GM18867 (cell line): Measurements from ENCODE around the gene UQCC5.
"Not testable (repeated sequence)": the region's sequence is repeated elsewhere in the genome, so short reads cannot be mapped to it uniquely, and the experiment has no call there.

ENCODE experiments used
- ATAC-seq: cut with Tn5 transposase; IDR thresholded peaks from one replicate; pipeline ENCODE4 v1.9.1; 2021; ENCODE audit warnings: mild to moderate bottlenecking, moderate library complexity; ENCODE audit not compliant: unreplicated experiment

UQCC5 gene

DNA sequence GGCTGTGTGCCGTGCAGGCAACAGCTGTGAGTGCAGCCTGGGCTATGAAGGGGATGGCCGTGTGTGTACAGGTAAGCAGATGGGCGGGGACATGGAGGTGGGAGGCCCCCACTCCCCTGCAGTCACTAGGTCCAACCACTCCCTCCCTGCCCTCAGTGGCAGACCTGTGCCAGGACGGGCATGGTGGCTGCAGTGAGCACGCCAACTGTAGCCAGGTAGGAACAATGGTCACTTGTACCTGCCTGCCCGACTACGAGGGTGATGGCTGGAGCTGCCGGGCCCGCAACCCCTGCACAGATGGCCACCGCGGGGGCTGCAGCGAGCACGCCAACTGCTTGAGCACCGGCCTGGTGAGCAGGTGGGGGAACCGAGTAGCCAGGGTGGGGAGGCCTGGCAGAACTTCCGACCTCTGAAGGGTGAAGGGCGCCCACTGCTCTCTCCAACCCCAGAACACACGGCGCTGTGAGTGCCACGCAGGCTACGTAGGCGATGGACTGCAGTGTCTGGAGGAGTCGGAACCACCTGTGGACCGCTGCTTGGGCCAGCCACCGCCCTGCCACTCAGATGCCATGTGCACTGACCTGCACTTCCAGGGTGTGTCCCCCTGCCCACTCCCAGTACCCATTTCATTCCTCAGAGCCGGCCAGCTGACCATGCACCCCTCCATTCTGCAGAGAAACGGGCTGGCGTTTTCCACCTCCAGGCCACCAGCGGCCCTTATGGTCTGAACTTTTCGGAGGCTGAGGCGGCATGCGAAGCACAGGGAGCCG, 14.3 kb upstream of the UQCC5 start:
- no peak for ATAC-seq

DNA sequence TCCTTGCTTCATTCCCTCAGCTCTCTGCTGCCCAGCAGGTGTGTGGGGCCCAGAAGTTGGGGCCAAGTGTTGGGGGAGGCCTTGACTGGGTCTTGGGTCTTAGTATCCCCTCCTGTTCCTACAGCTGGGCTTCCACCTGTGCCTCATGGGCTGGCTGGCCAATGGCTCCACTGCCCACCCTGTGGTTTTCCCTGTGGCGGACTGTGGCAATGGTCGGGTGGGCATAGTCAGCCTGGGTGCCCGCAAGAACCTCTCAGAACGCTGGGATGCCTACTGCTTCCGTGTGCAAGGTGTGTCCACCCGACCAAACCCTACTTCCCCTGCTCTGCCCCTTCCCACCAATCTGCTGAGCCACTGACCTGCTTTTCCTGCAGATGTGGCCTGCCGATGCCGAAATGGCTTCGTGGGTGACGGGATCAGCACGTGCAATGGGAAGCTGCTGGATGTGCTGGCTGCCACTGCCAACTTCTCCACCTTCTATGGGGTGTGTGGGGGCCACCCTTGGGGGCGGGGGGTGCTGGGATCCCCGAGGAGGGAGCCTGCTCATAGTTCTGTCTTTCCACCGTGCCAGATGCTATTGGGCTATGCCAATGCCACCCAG, 13.7 kb upstream of the UQCC5 start:
- no peak for ATAC-seq

DNA sequence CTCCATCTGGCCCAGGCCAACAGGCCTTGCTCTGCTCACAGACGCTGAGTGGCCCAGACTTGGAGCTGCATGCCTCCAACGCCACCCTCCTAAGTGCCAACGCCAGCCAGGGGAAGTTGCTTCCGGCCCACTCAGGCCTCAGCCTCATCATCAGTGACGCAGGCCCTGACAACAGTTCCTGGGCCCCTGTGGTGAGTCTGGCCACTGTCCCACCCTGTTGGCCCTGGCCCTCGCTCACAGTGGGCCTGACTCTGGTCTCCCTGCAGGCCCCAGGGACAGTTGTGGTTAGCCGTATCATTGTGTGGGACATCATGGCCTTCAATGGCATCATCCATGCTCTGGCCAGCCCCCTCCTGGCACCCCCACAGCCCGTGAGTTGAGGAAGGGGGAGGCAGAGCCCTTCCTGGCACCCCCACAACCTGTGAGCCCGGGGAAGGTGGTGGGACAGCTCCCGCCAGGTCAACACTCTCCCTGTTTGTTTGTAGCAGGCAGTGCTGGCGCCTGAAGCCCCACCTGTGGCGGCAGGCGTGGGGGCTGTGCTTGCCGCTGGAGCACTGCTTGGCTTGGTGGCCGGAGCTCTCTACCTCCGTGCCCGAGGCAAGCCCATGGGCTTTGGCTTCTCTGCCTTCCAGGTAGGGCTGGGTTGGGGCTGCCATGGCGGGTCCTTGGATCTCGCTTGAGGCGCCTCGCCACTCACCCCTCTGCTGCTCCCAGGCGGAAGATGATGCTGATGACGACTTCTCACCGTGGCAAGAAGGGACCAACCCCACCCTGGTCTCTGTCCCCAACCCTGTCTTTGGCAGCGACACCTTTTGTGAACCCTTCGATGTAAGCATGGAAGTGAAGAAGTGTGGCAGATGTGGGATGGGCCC, 12.8 kb upstream of the UQCC5 start:
- ATAC-seq = no peak

DNA sequence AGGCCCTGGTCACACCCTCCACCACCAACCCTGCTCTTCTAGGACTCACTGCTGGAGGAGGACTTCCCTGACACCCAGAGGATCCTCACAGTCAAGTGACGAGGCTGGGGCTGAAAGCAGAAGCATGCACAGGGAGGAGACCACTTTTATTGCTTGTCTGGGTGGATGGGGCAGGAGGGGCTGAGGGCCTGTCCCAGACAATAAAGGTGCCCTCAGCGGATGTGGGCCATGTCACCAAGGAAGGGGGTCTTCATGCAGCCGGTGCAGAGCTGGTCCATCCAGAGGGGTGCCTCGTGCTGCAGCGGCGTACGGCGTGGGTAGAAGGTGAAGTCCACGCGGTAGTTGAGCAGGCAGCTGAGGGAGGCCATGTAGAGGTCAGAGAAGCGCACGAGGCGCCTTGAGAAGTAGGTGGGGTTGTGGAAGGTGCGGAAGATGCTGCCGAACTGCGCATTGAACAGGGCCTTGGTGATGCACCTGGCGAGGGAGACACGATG, 12.1 kb upstream of the UQCC5 start:
- no peak for ATAC-seq

DNA sequence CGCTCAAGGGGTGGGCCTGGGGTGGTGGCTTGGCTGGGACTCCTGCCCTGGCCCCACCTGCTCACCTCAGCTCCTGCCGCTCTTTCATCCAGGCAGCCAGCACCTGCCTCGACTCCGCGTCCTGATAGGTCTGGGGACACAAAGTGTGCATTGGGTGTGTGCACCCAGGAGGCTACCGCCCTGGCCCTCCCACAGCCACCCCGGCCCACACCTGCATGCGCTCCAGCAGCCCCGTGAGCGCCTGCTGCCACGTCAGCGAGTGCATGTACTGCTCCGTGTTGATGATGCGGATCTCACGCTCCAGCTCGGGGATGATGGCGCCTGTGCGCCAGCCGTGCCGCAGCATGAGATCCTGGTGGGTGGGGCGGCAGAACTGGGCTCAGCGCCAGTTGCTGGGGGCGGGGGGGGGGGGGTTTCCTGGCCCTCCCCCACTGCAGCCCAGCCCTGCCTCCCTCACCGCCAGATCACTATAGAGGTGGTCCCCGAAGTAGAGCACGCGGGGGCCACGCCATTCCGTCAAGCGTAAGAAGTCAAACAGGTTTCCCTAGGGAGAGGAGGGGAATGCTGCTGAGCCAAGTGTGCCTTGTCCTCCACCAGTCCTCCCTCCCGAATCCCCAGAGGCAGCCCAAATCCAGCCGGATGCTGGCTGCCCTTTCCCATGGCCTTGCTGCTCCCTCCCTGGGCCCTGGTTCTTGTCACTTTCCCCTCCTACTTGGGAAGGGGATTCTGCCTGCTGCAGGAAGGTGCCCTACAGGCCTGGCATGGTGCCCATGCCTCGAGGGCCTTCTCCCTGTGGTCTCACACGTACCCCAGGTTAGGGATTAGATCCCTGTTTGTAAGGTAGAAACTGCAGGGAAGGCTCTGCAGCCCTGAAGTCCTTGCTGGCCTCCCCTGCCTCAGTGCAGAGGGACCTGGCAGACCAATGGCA, 11.4 kb upstream of the UQCC5 start:
- ATAC-seq = no peak

DNA sequence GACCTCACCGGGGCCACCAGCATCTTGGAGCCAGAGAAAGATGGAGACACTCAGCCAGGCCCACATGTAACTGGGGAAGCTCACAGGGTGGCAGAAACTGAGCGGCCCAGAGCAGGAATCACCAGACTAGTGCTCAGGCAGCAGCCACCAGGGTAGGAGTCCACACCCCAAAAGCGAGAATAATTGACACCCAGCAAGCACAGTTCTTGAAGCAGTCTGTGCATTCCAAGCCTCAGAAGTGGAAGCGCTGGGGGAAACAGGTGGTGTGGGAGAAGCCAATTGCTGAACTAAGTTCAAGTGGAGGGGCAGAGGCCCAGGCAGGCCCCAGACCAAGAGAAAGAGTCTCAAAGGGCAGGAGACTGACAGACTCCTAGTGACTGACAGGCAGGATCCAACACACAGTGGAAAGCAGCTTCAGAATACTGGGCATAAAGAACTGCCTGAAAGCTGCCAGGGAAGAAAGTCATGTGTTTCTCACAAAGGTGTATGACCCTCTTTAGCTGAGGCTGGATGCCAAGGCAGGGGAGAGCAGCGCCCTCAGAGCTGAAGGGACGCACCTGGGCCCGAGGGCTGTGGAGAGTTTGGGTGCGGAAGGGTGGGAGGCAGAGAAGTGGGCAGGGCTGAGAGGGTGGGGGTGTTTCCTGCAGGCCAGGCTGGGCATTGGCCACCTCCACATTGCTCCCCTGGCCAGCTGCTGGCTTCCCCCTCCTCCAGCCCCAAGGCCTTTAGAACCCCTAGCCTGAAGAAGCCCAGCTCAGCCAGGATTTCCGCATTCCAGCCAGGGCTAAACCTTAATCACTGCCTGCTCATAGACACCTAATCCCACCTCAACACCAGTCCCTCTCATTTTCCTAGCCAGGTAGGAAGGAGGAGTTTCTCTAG, 10.5 kb upstream of the UQCC5 start:
- no peak for ATAC-seq

DNA sequence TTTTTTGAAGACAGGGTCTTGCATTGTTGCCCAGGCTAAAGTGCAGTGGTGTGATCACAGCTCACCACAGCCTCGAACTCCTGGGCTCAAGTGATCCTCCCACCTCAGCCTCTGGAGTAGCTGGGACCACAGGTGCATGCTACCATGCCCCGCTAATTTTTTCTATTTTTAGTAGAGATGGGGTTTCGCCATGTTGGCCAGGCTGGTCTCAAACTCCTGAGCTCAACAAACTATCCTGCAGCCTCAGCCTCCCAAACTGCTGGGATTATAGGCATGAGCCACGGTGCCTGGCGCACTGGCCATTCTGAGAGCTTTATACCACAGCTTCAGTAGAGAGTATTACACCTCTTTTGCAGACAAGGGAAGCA, 9.8 kb upstream of the UQCC5 start:
- not testable (repeated sequence) for ATAC-seq

DNA sequence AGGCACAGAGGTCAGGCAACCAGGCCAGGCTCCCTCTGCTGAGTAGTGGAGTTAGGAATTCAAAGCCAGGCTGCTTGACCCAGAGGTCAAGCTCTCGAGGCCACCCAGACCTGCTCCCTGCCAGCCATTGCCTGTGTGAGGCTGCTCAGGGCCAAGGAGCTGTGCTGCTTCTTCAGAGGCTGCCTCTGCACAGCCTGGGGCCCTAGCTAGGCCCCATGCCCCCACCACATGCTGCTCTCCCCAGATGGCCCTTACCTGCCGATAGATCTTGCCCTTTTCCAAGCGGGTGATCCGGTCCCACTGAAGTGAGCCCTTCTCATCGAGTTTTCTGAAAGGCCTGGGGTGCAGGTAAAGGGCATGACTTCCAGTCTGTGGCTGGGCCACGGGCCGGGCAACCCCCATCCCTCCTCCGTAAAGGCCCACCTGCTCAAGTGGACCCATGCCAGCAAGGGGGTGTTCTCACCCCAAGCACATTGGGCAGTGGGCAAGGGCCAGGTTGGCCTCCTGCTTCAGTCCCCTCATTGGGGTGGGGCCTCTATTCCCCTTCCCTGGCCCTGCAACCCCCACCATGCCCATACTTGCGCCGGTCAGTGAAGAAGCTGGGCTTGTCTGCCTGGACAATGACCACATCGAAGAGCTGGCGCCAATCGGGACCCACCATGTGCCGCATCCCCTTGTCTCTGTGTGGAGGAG, 9.2 kb upstream of the UQCC5 start:
- no peak for ATAC-seq

DNA sequence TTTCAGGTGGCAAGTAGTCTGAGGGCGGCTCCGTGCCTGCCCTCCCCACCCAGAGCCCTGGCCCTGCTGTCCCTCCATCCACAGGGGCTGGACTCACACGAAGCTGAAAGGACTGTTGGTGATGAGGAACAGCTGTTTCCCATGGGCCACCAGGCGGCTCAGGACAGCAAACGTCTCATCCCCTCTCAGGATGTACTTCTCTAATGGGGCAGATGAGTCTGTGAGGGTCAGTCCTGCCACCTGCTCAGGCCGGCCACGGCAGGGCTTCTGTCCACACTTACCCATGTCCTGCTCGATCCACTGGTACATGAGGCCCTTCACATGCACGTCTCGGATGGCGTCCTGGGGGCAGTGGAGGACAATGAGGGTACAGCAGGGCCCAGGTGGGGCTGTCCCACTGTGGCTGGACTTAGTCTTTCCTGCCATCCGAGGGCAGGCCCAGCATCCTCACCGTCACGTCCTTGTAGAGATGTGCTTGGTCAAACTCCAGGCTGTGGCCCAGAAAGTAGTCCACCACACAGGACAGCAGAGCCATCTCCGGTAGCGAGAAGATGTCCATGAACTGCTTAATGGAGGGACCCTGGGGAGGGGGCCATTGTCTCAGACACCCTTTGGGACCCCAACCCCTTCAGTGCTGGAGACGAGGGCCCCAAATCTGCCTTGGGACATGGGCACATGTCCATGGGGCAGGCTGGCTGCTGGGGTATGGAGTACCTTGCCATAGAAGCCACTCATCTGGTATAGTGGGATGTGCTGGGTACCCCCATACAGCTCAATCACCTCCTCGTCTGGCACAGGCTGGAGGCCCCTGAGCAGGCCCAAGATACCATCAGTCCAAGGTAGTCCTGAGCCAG, 8.4 kb upstream of the UQCC5 start:
- ATAC-seq = no peak

DNA sequence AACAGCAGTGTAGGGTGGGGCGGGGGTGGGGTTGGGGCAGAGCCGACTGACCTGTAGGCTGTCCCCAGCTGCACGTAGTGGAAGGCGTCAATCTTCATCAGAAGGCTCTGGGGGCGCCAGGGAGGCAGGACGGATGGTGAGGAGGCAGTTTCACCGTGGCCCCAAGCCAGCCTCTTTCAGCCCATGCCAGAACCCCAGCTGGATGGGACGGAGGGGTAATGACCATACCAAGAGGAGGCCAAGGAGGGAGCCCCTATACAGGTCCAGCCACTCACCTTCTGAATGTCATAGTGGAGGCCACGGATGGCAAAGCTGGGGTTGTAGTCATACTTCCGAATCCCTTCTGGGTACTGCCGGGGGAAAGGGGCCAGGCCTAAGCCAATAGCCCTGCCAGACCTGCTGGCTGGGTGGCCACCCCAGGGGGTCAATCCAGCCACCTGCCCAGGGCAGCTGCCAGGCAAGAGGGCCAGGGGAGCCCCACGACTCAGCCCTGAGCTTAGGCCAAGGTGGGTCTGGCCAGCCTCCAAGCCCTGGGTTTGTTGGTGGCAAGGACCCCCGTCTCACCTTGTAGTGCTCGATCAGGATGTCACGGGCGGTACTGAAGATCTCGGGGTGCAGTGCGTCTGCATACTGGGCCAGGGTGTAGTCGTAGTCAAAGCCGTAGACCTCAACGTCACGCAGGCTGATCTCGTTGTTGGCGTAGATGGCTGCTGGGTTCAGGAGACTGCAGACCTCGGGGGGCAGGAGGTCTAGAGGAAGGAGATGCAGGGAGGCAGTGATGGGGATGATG, 7.6 kb upstream of the UQCC5 start:
- no peak for ATAC-seq

DNA sequence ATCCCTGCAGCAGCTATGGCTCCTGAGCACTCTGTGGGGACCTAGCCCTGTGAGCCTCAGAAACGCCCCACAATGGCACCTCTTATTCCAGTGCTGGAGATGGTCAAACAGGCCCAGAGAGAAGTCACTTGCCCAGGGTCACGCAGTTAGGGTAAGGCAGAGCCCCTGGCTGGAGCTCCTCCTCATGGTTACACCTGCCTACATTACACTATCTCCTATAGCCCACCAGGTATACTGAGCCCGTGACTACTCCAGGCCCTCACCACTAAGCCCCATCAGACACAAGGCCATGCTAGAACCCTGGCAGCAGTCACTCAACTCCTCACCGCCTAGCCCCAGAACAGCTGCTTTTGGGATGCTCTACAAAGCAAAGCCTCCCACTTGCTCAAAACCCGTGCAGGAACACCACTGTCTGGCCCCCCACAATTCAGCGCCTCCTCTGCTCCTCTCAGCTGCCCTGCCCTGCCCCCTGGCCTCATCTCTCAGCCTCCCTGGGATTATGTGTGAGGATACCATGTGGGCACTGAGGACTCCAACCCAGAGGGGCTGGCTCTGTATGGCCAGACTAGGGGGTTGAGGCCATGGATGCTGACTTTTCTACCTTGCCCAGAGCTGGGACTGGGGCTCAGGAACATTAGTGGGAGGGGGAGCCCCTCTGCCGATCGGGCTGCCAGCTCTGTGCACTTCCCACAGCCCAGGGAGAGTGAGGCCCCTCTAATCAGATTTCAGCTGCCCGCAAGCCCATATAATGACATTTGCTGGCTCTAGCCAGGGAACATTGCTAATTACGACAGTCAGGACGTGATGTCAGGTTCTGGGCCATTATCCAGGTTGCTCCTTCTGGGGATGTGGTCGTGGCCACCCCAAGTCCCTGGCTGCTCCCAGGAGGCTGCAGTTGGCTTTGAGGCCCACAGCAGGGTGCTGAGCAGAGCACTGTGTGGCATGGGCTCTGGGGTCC, 6.8 kb upstream of the UQCC5 start:
- ATAC-seq = no peak

DNA sequence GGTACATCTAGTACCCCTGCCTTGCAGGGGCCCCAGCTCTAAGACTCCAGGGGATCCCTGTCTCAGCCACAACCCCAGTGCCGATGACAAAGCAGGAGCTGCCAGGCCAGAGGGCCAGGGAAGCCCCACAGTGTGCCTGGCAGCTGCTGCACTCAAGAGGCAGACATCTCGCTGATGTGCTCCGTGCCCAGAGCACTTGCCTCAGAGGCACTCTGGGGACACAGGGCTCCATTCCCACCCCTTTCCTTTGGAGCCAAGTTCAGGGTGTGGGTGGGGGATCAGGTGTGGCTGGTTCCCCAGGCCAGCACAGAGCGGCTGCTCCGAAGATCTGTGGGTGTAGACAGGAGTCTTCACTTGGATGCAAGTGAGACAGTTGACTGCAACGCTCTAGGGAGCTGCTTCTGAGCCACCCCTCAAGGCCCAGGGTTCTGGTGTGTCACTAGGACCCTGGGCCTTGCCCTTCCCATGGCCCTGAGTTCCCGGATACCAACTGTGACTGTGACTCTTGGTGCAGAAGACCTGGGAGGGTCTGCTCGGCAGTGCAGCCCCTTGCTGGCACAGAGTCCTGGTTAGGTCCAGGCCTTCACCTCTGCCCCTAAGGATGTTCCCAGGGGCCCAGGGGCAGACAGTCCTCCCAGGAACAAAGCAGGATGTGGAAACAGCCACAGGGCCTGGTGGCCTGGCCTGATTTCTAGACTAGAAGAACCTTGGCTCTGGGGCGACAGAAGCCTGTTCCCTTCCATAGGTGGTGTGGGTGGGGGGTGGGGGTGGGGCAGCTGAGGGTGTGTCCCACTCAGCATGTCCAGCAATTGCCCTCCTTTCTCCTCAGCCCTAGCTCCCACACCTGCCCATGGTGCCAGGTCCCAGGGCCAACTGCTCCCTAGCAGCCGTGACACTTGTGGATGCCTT, 5.2 kb upstream of the UQCC5 start:
- ATAC-seq = no peak

DNA sequence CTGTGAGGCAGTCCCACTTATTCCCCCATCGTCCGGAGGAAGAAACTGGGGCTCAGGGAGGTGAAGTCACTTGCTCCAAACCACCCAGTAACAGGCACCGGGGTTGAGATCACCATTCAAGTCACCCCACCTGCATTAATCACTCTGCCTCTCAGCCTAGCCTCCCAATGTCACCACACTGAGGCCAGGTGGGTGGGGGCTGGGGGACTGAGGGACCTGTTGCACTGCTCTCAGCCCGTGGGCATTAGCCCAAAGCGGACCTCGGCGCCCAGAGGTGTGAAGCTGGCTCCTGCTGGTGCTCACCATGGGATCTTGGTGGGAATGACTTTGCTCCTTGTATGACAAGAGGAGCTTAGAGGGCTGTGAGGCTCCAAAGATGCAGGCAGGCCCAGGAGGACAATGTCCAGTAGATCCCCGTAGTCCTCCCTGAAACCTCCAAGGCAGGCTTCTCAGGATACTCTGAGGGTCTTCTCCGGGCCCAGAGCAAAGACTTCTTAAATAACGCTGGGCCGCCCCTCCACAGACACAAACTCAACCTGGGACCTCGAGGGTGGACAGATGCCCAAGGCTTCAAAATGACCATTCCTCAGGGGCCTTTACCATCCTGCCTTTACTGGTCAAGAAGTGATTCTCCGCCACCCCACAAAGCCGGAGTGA, 4.4 kb upstream of the UQCC5 start:
- ATAC-seq = no peak

DNA sequence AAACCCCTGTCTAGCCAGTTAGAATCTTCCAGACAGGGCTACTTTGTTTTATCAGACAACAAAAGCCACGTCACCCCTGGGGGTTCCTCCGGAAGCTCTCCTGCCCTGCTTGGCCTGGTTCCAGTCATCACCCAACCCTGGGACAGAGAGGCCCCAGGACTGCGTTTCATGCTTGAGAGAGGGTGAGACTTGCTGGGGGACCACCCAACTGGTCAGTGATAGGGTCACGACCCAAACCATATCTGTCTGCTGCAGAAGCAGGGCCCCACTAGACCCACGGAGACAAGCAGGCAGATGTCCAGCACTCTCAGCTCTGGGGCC, 3.9 kb upstream of the UQCC5 start:
- no peak for ATAC-seq
